Measurements from ENCODE around the gene CA5A.
"Not testable (repeated sequence)": the region's sequence is repeated elsewhere in the genome, so short reads cannot be mapped to it uniquely, and the experiment has no call there.

Gene CA5A

DNA sequence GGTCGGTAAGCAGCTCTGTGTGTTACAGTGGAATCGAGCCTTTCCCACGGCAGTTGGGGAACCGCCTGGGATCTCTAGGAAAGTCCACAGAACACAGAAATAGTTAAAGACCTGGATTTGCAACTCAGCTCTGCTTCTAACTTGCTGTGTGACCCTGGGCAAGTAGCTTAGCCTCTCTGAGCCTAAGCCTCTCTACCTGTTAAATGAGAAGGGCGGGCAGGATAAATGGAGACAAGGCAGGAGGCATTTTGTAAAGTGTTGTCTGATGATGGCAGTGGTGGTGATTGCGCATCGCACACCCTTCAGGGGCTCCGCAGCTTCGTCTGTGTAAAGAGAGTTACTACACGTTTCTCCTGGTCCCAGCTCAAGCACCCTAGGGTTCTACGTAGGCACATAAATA, 28.2 kb downstream of the CA5A start:
- intact Hi-C loops (cut with DNase I) = not testable (repeated sequence)

GRCh38 chr16:87905521-87905920, 30.8 kb downstream of the CA5A start:
- DNase-seq; intact Hi-C loops (cut with DNase I): not testable (repeated sequence)

More for the DNA sequence above, 28.2 kb downstream of the CA5A start:
- not testable (repeated sequence) for DNase-seq

- intact Hi-C loops (cut with DNase I); DNase-seq: not testable (repeated sequence)
These were observed 31.4 kb downstream of the CA5A start for GRCh38 chr16:87904963-87905362.

- DNase-seq; intact Hi-C loops (cut with DNase I): not testable (repeated sequence)
These were observed 35.8 kb downstream of the CA5A start for GRCh38 chr16:87900489-87900888.

GRCh38 chr16:87897521-87898505, 38.5 kb downstream of the CA5A start:
- intact Hi-C loops (cut with DNase I) = no loop called here
- DNase-seq = no peak

DNA sequence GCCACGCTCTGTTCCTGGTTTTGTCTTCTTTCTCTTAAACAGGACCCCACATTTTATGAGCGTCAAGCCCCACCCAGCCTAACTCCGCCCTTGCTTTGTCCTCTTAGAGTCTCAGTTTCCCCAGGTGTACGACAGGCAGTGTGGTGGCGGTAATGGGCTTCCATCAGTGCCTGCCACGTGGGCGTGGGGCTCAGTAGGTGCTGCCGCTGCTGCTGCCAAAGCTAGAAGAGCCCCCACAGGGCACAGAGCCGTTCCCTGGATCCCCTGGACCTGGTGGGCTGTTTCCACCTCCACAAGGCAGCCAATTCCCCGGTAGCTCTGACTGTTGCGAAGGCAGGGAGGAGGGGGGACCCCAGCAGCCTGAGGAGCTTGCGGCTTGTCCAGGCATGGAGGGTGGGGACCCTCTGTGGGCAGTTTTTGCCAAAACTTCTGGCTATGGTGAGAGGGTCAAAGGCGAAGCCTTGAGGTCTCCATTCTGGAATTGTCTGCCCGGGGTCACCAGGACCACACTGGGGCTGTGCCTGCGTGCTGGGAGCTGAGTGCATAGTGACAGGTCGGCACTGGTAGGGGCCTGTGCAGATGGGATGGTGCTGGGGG, 39.3 kb downstream of the CA5A start:
- intact Hi-C loops (cut with DNase I); DNase-seq: not testable (repeated sequence)

GRCh38 chr16:87896176-87896890, 40.0 kb downstream of the CA5A start:
- DNase-seq = peak in 10 of 42 donors; percentile 10 to 43 (median 23)
- intact Hi-C loops (cut with DNase I) = not testable (repeated sequence)

- peak in 39 of 42 donors; percentile 17 to 83 (median 53) for DNase-seq
- intact Hi-C loops (cut with DNase I) = no loop called here
These were observed 40.6 kb downstream of the CA5A start for GRCh38 chr16:87895641-87896141.

- intact Hi-C loops (cut with DNase I) = not testable (repeated sequence)
- peak in 1 of 42 donors; percentile 41 for DNase-seq
These were observed 42.3 kb downstream of the CA5A start for GRCh38 chr16:87894005-87894404.

DNA sequence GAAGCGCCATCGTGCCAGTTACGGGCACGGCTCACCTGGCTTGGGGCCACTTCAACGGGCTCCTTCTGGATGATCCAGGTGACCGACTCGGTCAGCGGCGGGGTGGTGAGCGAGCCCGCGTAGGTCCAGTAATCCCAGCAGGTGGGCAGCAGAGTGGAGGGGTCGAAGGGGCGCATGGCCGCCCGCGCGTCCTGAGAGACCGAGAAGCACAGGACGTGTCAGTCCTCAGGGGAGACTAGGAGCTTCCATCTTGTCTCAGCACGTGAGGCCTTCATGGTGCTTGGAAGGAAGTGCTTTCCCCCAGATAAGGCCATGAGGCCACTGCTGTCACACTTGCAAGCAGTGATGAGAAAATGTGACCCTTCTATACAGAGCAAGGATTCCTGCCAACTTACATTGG, 44.6 kb downstream of the CA5A start:
- intact Hi-C loops (cut with DNase I) = no loop called here
- no peak for DNase-seq

DNA sequence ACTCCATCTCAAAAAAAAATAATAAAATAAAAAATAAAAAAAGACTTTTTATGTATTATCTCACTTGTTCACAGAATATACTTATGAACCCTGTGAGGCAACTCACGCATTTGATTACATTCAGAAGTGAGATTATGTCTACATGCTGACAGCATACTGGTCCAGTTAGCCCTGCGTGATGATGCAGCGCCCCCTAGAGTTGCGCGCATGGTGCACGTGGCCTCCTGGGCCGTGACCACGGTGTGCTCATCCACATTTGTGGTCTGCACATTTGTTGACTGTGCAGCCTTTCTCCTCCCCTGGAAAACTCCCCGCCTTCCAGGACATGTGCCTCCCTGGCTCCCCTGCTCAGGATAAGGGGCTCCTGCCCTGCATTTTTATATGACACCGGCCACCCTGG, 46.6 kb downstream of the CA5A start:
- intact Hi-C loops (cut with DNase I); DNase-seq: not testable (repeated sequence)

DNA sequence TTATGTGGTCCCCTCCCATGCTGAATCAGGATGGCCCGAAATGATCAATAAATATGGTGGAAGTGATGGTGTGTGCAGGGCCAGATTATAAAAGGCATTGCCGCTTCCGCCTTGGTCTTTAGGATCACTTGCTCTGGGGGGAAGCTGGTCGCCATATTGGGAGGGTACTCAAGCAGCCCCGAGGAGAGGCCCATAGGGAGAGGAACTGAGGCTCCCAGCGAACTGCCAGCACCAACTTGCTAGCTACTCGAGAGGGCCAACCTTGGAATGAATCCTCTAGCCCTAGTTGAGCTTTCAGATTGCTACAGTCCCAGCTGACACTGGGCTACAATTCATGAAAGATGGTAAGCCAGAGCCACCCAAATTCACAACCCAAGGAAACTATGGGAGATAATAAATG, 48.0 kb downstream of the CA5A start:
- DNase-seq; intact Hi-C loops (cut with DNase I): not testable (repeated sequence)

GRCh38 chr16:87887931-87888330, 48.4 kb downstream of the CA5A start:
- DNase-seq = peak in 3 of 42 donors; percentile 32 to 45 (median 41)

GRCh38 chr16:87885371-87885967, 50.9 kb downstream of the CA5A start:
- DNase-seq; intact Hi-C loops (cut with DNase I): not testable (repeated sequence)

More at GRCh38 chr16:87887931-87888330, 48.4 kb downstream of the CA5A start:
- intact Hi-C loops (cut with DNase I) = not testable (repeated sequence)

DNA sequence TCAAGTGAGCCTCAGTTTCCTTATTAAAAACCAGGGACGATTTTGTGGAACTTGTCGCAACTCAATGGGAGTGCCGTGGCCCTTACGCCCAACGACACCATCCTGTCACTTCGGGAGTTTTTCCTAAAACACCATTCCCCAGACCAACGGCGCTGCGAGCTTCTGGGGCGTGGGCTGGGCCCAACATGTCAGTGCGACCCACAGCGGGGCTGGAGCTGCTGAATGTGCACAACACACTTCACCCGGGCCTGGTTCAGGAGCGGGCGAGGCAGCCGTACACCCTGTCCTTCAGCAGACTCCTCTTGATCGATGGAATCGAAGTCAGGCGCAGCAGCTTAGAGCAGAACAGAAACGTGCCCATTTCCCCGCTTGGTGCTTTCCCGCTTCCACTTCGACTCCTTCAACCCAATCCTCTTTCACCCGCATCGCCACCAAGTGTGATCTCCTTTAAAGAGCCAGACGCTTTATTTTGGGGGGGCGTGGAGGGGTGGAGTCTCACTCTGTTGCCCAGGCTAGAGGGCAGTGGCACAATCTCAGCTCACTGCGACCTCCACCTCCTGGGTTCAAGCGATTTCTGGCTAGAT, 53.8 kb downstream of the CA5A start:
- DNase-seq = no peak

GRCh38 chr16:87881324-87882200, 54.8 kb downstream of the CA5A start:
- intact Hi-C loops (cut with DNase I) = no loop called here
- no peak for DNase-seq

More for the DNA sequence above, 53.8 kb downstream of the CA5A start:
- intact Hi-C loops (cut with DNase I) = no loop called here

DNA sequence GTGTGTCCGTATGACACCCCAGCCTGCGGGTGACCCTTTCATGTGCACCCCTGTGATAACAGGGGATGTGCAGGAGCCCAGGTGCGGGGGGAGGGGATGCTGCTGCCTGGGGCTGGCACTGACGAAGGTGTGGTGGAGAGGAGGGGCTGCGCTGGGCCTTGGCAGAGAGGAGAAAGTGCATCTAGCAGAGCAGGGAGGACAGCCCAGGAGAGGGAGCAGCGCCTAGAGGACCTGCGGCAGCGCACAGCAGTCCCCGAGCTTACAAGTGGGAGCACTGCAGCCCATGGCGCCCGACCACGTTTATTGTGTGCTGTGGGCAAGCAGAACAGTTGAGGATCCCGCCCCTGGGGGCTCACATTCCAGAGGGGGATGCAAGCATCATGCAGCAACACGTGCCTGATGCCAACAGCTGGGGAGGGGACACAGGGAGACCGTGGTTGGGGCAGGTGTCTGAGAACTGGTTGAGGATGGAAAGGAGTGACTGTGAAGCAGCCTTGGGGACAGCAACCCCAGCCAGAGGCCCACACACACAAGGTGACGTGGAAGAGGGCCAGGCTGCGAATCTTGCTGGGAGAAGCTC, 56.1 kb downstream of the CA5A start:
- no peak for DNase-seq
- intact Hi-C loops (cut with DNase I) = no loop called here

Measured in head of caudate nucleus (tissue), 42 donors.